Measurements from ENCODE around the gene BRD4.

GRCh38 chr19:15213715-15214381, 118.5 kb downstream of the BRD4 start:
- TF ChIP-seq CTCF (IDR thresholded peaks at IDR 0.05): no peak
- no peak for TF ChIP-seq POLR2AphosphoS5 (IDR thresholded peaks at IDR 0.05)

All from esophagus muscularis mucosa (tissue), 3 donors.